B cell (primary cell): ENCODE results near the gene FOXS1. TPM values are rescaled to one million over a fixed set of nuclear protein-coding genes. Genes with fewer than 3 reads are reported as not detected.

ENCODE experiments used
- ATAC-seq: fragments of 200-7000 bp; cut with Tn5 transposase; one replicate; pipeline ENCODE4 v1.10.0; 2021; ENCODE audit warnings: low read depth, mild to moderate bottlenecking, moderate number of reproducible peaks, moderate library complexity
- CTCF ChIA-PET: fragments of 350-600 bp; sonication (Branson Sonifier 250); formaldehyde crosslinking; loops from one replicate; lab custom pipeline; 2021; ENCODE audit warnings: antibody characterized with exemption, inconsistent platforms; lab: Charles Lee
- POLR2A ChIA-PET: fragments of 350-600 bp; sonication (Branson Sonifier 250); formaldehyde crosslinking; loops from one replicate; lab custom pipeline; 2021; ENCODE audit warnings: antibody characterized with exemption; lab: Charles Lee
- DNase-seq: peaks from one replicate; pipeline ENCODE4 v3.0.0; 2013
- H2AFZ ChIP-seq: 2 replicates; pipeline ENCODE4 v1.6.1; 2012; ENCODE audit warnings: mild to moderate bottlenecking, low read depth, low read length; ENCODE audit not compliant: insufficient read depth, poor library complexity, severe bottlenecking
- H3K27ac ChIP-seq, 2 donors: 1 replicate in 1 of 2; 2 replicates in 1 of 2; pipeline ENCODE4 v1.5.1; 2012 to 2013; ENCODE audit warnings: low read length in 2 of 2, mild to moderate bottlenecking in 2 of 2, moderate library complexity in 1 of 2
- H3K27me3 ChIP-seq, 4 experiments: fragments of 200-600 bp in 1 of 4; sonication (generic) in 1 of 4; replicated peaks in 1 of 4; 1 replicate in 2 of 4; 2 replicates in 2 of 4; pipeline versions ENCODE4 v1.6.1 to v1.7.0; 2013 to 2016; ENCODE audit warnings: low read length in 3 of 4, mild to moderate bottlenecking in 2 of 4, mixed read lengths in 1 of 4, moderate library complexity in 1 of 4; ENCODE audit not compliant: insufficient read depth in 4 of 4, control insufficient read depth in 3 of 4; ENCODE audit errors: control extremely low read depth in 1 of 4
- H3K36me3 ChIP-seq, 2 experiments: replicated peaks in 1 of 2; 1 replicate in 1 of 2; 2 replicates in 1 of 2; pipeline versions ENCODE4 v1.6.1 to v1.7.1; 2013; ENCODE audit warnings: low read length in 1 of 2; ENCODE audit not compliant: insufficient read depth in 2 of 2, control insufficient read depth in 1 of 2; ENCODE audit errors: control extremely low read depth in 1 of 2, extremely low read depth in 1 of 2
- H3K4me1 ChIP-seq, 2 donors: fragments of 200-600 bp in 1 of 2; sonication (generic) in 1 of 2; 1 replicate in 1 of 2; 2 replicates in 1 of 2; pipeline versions ENCODE4 v1.5.1 to v1.6.1; 2013 to 2017; ENCODE audit warnings: low read length in 2 of 2; ENCODE audit not compliant: control insufficient read depth in 2 of 2, insufficient read depth in 2 of 2
- H3K4me2 ChIP-seq: replicated peaks from 2 replicates; pipeline ENCODE3; 2012; ENCODE audit warnings: mild to moderate bottlenecking, low read depth, low read length; ENCODE audit not compliant: poor library complexity, severe bottlenecking
- H3K4me3 ChIP-seq, 5 experiments: fragments of 200-600 bp in 1 of 5; sonication (generic) in 1 of 5; 1 replicate in 3 of 5; 2 replicates in 2 of 5; pipeline versions ENCODE4 v1.5.1 to v1.7.0; 2011 to 2016; ENCODE audit warnings: low read length in 4 of 5, mild to moderate bottlenecking in 4 of 5, low read depth in 2 of 5, control low read depth in 1 of 5, moderate library complexity in 1 of 5; ENCODE audit not compliant: insufficient read depth in 1 of 5; ENCODE audit errors: control extremely low read depth in 1 of 5, extremely low read depth in 1 of 5
- H3K79me2 ChIP-seq: fragments of 200-600 bp; sonication (generic); one replicate; pipeline ENCODE4 v1.6.0; 2016; ENCODE audit warnings: low read length; ENCODE audit not compliant: control insufficient read depth, insufficient read depth
- H3K9ac ChIP-seq: fragments of 200-600 bp; sonication (generic); 2 replicates; pipeline ENCODE4 v1.6.1; 2017; ENCODE audit warnings: mild to moderate bottlenecking, low read length, moderate library complexity
- H3K9me3 ChIP-seq, 3 donors: one replicate each; pipeline versions ENCODE4 v1.6.1 to v1.7.1; 2013; ENCODE audit warnings: low read length in 2 of 3; ENCODE audit not compliant: control insufficient read depth in 2 of 3, insufficient read depth in 1 of 3; ENCODE audit errors: control extremely low read depth in 1 of 3
- H4K20me1 ChIP-seq: 2 replicates; pipeline ENCODE4 v1.6.0; 2012; ENCODE audit warnings: mild to moderate bottlenecking, low read length; ENCODE audit not compliant: insufficient read depth, control insufficient read depth, poor library complexity, severe bottlenecking
- H3K27ac Mint-ChIP-seq: one replicate; pipeline ENCODE4 v1.8.0; 2021; ENCODE audit warnings: mixed read lengths
- H3K27me3 Mint-ChIP-seq: one replicate; pipeline ENCODE4 v1.8.0; 2021; ENCODE audit warnings: mixed read lengths
- H3K4me1 Mint-ChIP-seq: one replicate; pipeline ENCODE4 v1.8.0; 2021; ENCODE audit warnings: mixed read lengths
- H3K4me3 Mint-ChIP-seq: one replicate; pipeline ENCODE4 v1.8.0; 2021; ENCODE audit warnings: mixed read lengths
- H3K9me3 Mint-ChIP-seq: one replicate; pipeline ENCODE4 v1.8.0; 2022; ENCODE audit warnings: mixed read lengths; ENCODE audit not compliant: insufficient read depth
- CTCF ChIP-seq: fragments of 200-600 bp; IDR thresholded peaks from one replicate; pipeline ENCODE4 v1.8.0; 2022; ENCODE audit warnings: antibody characterized with exemption, mild to moderate bottlenecking
- EZH2 ChIP-seq: IDR thresholded peaks from 2 replicates; pipeline ENCODE4 v1.6.1; 2012; ENCODE audit warnings: borderline replicate concordance, low read depth, mild to moderate bottlenecking, moderate library complexity, low read length; ENCODE audit not compliant: insufficient read depth, poor library complexity, severe bottlenecking
- WGBS: methylation state at CpG from one replicate; pipeline ENCODE4 v1.1.5; 2013; ENCODE audit warnings: missing lambda C conversion rate; ENCODE audit not compliant: insufficient coverage; 5-methylcytosine and 5-hydroxymethylcytosine counted together
- intact Hi-C: fragments of 100-400 bp; cut with micrococcal nuclease; formaldehyde crosslinking; loops from one replicate; pipeline ENCODE4 v1.10.0; 2022
- polyA plus RNA-seq: library from polyadenylated mRNA; depleted of rRNA; stranded (reverse); fragments of >200 nt; gene quantifications from 2 replicates; pipeline ENCODE4 v1.2.3, GENCODE V29; 2012
- total RNA-seq, 2 donors: library from RNA; stranded (reverse); fragments of 120-200 nt in 1 of 2; gene quantifications; 1 replicate in 1 of 2; 2 replicates in 1 of 2; pipeline versions ENCODE4 v1.2.3 to v1.2.4, GENCODE V29; 2013 to 2022

The FOXS1 gene
- total and polyA plus RNA-seq, 2 donors (not counting 1 experiment from before 2014, with no cell fraction given), result not detected

GRCh38 chr20:31879143-31879987 lies 34.0 kb upstream of the FOXS1 start:
- 4% methylated on average over 40 of the region's 45 CpGs for WGBS
- ChIA-PET CTCF (interaction anchor here (0.9 to 2.9 kb wide), 9 partner anchors 11 to 155 kb away, joined by 3 to 24 read pairs (median 7); partner anchors contain the start of gene PDRG1), POLR2A (interaction anchor here (0.5 to 2.1 kb wide), 5 partner anchors 10 to 230 kb away, joined by 3 to 9 read pairs (median 5); partner anchors contain the start of genes BCL2L1 and TM9SF4)
- Mint-ChIP-seq H3K27ac (peak overlapping the region; percentile 97), H3K4me1 (peaks cover 13% of the 10 kb centered on the region), H3K9me3 (no peaks in the 10 kb centered on the region), H3K27me3 (no peaks in the 10 kb centered on the region), H3K4me3 (peak overlapping the region; percentile 97)
- Histone ChIP-seq H2AFZ (peak overlapping the region; percentile 67), H3K9ac (peak overlapping the region; percentile 60), H3K4me1 (peaks cover 8 to 11% of the 10 kb centered on the region in 2 donors), H3K27ac (peak overlapping the region in 1 of 2 donors; percentile 71), H3K36me3 (no peaks in the 10 kb centered on the region), H3K4me2 (peak overlapping the region; percentile 74), H3K9me3 (no peaks in the 10 kb centered on the region), H3K27me3 (no peaks in the 10 kb centered on the region), H3K4me3 (peak overlapping the region; percentile 62 to 75 (median 66)), H4K20me1 (no peaks in the 10 kb centered on the region), H3K79me2 (no peaks in the 10 kb centered on the region)
- ATAC-seq (peak; percentile 89), DNase-seq (peak; percentile 92)
- intact Hi-C loops, result loop anchor here (2.0 kb wide), 1 partner anchor 27 kb away; no protein-coding TSS in a partner anchor
- TF ChIP-seq CTCF (no peak), EZH2 (no peak)

GRCh38 chr20:31877684-31878083 lies 32.3 kb upstream of the FOXS1 start:
- ChIA-PET CTCF (interaction anchor here (0.8 kb wide), 1 partner anchor 25 kb away, joined by 3 read pairs; no protein-coding TSS in a partner anchor), POLR2A (no interaction called here)
- H3K36me3 ChIP-seq, result no peaks in the 10 kb centered on the region
- intact Hi-C loops, result loop anchor here (1.0 to 2.0 kb wide), 2 partner anchors 7 to 25 kb away; partner anchors contain the start of genes DUSP15 and TTLL9
- no peak for TF ChIP-seq CTCF
- no peak for TF ChIP-seq EZH2
- no peaks in the 10 kb centered on the region for H3K27me3 ChIP-seq
- peaks cover 13% of the 10 kb centered on the region for H3K4me1 Mint-ChIP-seq
- no peaks in the 10 kb centered on the region for H4K20me1 ChIP-seq
- no peak for DNase-seq
- no peaks in the 10 kb centered on the region for H3K9me3 ChIP-seq
- no peaks in the 10 kb centered on the region for H3K79me2 ChIP-seq
- H3K27ac ChIP-seq, result no peak overlapping the region
- H3K9me3 Mint-ChIP-seq, result no peaks in the 10 kb centered on the region
- no peak overlapping the region for H3K4me2 ChIP-seq
- no peak overlapping the region for H3K9ac ChIP-seq
- ATAC-seq, result no peak
- H3K27me3 Mint-ChIP-seq, result no peaks in the 10 kb centered on the region
- H3K4me3 ChIP-seq, result no peak overlapping the region
- H3K4me3 Mint-ChIP-seq, result no peak overlapping the region
- H3K4me1 ChIP-seq, result peaks cover 8 to 11% of the 10 kb centered on the region in 2 donors
- H2AFZ ChIP-seq, result no peak overlapping the region
- no peak overlapping the region for H3K27ac Mint-ChIP-seq
